ENCODE data around the gene SPEN. TPM values are rescaled to one million over a fixed set of nuclear protein-coding genes. Genes with fewer than 3 reads are reported as not detected.
A peak's percentile ranks its signal among the peaks of the same experiment; 100 is the strongest.
"Not testable (repeated sequence)": the region's sequence is repeated elsewhere in the genome, so short reads cannot be mapped to it uniquely, and the experiment has no call there.

Gene SPEN
- total RNA-seq, 1 donor from 2014 or later = 33.5 TPM

- Mint-ChIP-seq H3K36me3 (ENCODE audit: low read depth, unreplicated experiment) (no peaks in the 10 kb centered on the region), H3K9me3 (ENCODE audit: unreplicated experiment) (no peaks in the 10 kb centered on the region), H3K27ac (ENCODE audit: unreplicated experiment) (no peak overlapping the region), H3K4me1 (ENCODE audit: unreplicated experiment) (peaks cover 24% of the 10 kb centered on the region), H3K4me3 (ENCODE audit: unreplicated experiment) (no peak overlapping the region), H3K27me3 (ENCODE audit: unreplicated experiment) (peaks cover 5% of the 10 kb centered on the region)
- peak; percentile 35 for TF ChIP-seq CTCF (IDR thresholded peaks at IDR 0.05; ENCODE audit: unreplicated experiment)
- peak; percentile 34 for DNase-seq (ENCODE audit: low spot score)
These were observed 44.1 kb upstream of the SPEN start for GRCh38 chr1:15803380-15803779.

- Mint-ChIP-seq H3K27ac (ENCODE audit: unreplicated experiment) (no peak overlapping the region), H3K4me1 (ENCODE audit: unreplicated experiment) (peaks cover 24% of the 10 kb centered on the region), H3K9me3 (ENCODE audit: unreplicated experiment) (no peaks in the 10 kb centered on the region), H3K4me3 (ENCODE audit: unreplicated experiment) (no peak overlapping the region), H3K27me3 (ENCODE audit: unreplicated experiment) (peaks cover 5% of the 10 kb centered on the region), H3K36me3 (ENCODE audit: low read depth, unreplicated experiment) (no peaks in the 10 kb centered on the region)
- DNase-seq (ENCODE audit: low spot score) = no peak
- no peak for TF ChIP-seq CTCF (IDR thresholded peaks at IDR 0.05; ENCODE audit: unreplicated experiment)
These were observed 43.4 kb upstream of the SPEN start for GRCh38 chr1:15804060-15804459.

GRCh38 chr1:15807121-15807520 lies 40.4 kb upstream of the SPEN start:
- Mint-ChIP-seq H3K27ac (ENCODE audit: unreplicated experiment) (no peak overlapping the region), H3K36me3 (ENCODE audit: low read depth, unreplicated experiment) (no peaks in the 10 kb centered on the region), H3K9me3 (ENCODE audit: unreplicated experiment) (no peaks in the 10 kb centered on the region), H3K4me3 (ENCODE audit: unreplicated experiment) (no peak overlapping the region), H3K4me1 (ENCODE audit: unreplicated experiment) (peaks cover 2% of the 10 kb centered on the region), H3K27me3 (ENCODE audit: unreplicated experiment) (no peaks in the 10 kb centered on the region)
- no peak for DNase-seq (ENCODE audit: low spot score)
- no peak for TF ChIP-seq CTCF (IDR thresholded peaks at IDR 0.05; ENCODE audit: unreplicated experiment)

GRCh38 chr1:15807549-15807948 lies 40.0 kb upstream of the SPEN start, which contains the start of gene UQCRHL:
Gene UQCRHL, minus strand, starts transcription at chr1:15807649. Its CDS starts 0 bp downstream, at chr1:15807649.
- H3K36me3 Mint-ChIP-seq (ENCODE audit: low read depth, unreplicated experiment); DNase-seq (ENCODE audit: low spot score); H3K27ac Mint-ChIP-seq (ENCODE audit: unreplicated experiment); H3K4me3 Mint-ChIP-seq (ENCODE audit: unreplicated experiment); H3K4me1 Mint-ChIP-seq (ENCODE audit: unreplicated experiment); H3K9me3 Mint-ChIP-seq (ENCODE audit: unreplicated experiment); H3K27me3 Mint-ChIP-seq (ENCODE audit: unreplicated experiment): not testable (repeated sequence)

- TF ChIP-seq CTCF (IDR thresholded peaks at IDR 0.05; ENCODE audit: unreplicated experiment) = no peak
- DNase-seq (ENCODE audit: low spot score) = no peak
- H3K4me3 Mint-ChIP-seq (ENCODE audit: unreplicated experiment) = no peak overlapping the region
- no peaks in the 10 kb centered on the region for H3K36me3 Mint-ChIP-seq (ENCODE audit: low read depth, unreplicated experiment)
- H3K4me1 Mint-ChIP-seq (ENCODE audit: unreplicated experiment) = no peaks in the 10 kb centered on the region
- no peak overlapping the region for H3K27ac Mint-ChIP-seq (ENCODE audit: unreplicated experiment)
- no peaks in the 10 kb centered on the region for H3K27me3 Mint-ChIP-seq (ENCODE audit: unreplicated experiment)
- no peaks in the 10 kb centered on the region for H3K9me3 Mint-ChIP-seq (ENCODE audit: unreplicated experiment)
These were observed 38.6 kb upstream of the SPEN start for GRCh38 chr1:15808955-15809354.

GRCh38 chr1:15810073-15810472 lies 37.4 kb upstream of the SPEN start:
- H3K36me3 Mint-ChIP-seq (ENCODE audit: low read depth, unreplicated experiment) = no peaks in the 10 kb centered on the region
- no peaks in the 10 kb centered on the region for H3K9me3 Mint-ChIP-seq (ENCODE audit: unreplicated experiment)
- H3K27me3 Mint-ChIP-seq (ENCODE audit: unreplicated experiment) = no peaks in the 10 kb centered on the region
- TF ChIP-seq CTCF (IDR thresholded peaks at IDR 0.05; ENCODE audit: unreplicated experiment) = no peak
- H3K4me3 Mint-ChIP-seq (ENCODE audit: unreplicated experiment) = no peak overlapping the region
- no peak overlapping the region for H3K27ac Mint-ChIP-seq (ENCODE audit: unreplicated experiment)
- DNase-seq (ENCODE audit: low spot score) = no peak
- H3K4me1 Mint-ChIP-seq (ENCODE audit: unreplicated experiment) = no peaks in the 10 kb centered on the region
